GM21390 (cell line): ENCODE measurements around the gene KIF2A.

ENCODE experiments used
- ATAC-seq: cut with Tn5 transposase; IDR thresholded peaks from one replicate; pipeline ENCODE4 v1.9.1; 2021; ENCODE audit not compliant: unreplicated experiment

The KIF2A gene

GRCh38 chr5:62327138-62328053, 21.4 kb downstream of the KIF2A start:
- ATAC-seq, result no peak

- no peak for ATAC-seq
Observed at GRCh38 chr5:62328772-62329491, 22.9 kb downstream of the KIF2A start.

- ATAC-seq, result no peak
Observed at GRCh38 chr5:62330302-62330701, 24.3 kb downstream of the KIF2A start.

GRCh38 chr5:62331921-62332320, 25.9 kb downstream of the KIF2A start:
- no peak for ATAC-seq

GRCh38 chr5:62333250-62333794, 27.3 kb downstream of the KIF2A start:
- no peak for ATAC-seq

DNA sequence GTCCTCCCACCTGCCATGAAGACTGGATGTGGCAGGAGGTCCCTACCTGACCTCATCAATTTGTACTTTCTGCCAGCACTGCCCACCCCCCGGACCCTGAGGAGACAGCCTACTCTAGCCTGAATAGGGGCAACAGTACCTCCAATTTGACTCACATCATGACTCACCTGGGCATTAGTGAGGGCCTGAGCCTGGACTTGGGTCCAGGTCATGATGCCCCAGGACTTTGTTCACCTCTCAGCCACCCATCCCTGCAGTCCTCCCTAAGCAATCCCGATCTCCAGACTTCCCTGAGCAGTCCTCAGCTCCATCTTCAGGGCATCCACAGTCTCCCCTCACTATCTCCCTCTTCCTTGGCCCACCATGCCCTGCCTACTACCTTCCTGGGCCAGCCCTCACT, 28.1 kb downstream of the KIF2A start:
- no peak for ATAC-seq

GRCh38 chr5:62340392-62340791, 34.4 kb downstream of the KIF2A start:
- no peak for ATAC-seq

- ATAC-seq, result no peak
Observed at GRCh38 chr5:62340979-62341378, 35.0 kb downstream of the KIF2A start.

GRCh38 chr5:62341783-62342475, 35.9 kb downstream of the KIF2A start:
- peak; percentile 81 for ATAC-seq

DNA sequence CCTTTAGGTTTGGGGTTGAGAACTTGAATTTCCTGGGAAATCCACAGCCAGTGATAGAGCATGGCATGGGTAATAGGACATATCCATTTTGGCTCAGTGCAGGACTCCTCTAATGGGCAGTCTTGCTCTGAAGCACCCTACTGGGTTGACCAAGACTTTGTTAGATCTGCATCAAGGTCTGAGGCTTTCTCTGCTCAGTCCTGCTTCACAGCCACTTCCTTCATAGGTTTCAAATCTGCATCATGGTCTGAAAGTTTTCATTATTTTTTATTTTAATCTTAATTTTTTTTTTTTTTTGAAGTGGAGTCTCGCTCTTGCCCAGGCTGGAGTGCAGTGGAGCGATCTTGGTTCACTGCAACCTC, 36.5 kb downstream of the KIF2A start:
- ATAC-seq, result peak; percentile 61

DNA sequence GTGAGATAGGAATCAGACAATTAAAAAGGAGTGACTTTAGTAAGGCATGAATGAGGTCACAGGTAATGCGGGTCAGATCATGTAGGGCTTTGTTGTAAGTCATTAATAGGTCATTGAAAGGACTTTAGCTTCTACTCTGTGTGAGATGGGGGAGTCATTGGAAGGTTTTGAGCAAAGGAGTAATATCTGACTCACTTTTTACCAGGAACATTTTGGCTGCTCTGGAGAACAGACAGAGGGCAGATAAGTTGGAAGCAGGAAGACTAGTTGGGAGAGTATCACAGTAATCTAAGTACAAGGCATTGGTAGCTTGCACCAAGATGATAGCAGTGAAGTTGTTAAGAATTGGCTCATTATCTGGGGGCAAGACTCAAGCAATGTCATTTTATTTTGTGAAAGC, 37.4 kb downstream of the KIF2A start:
- no peak for ATAC-seq

GRCh38 chr5:62346748-62347147, 40.7 kb downstream of the KIF2A start:
- ATAC-seq, result no peak

DNA sequence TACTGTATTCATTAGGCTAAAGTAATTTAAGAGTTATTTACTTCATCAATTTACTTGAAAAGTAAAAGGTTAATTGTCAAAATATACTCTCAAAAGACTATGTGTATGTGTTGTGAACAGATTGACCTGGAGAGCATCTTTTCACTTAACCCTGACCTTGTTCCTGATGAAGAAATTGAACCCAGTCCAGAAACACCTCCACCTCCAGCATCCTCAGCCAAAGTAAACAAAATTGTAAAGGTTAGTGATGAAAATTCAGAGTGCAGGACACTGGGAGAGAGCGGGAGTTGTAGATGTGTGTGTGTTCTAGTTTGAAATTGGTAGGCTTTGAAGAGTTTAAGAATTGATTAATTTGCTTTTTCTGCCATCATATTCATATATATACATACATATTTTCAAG, 41.9 kb downstream of the KIF2A start:
- ATAC-seq, result no peak

- no peak for ATAC-seq
Observed at GRCh38 chr5:62348723-62349481, 42.9 kb downstream of the KIF2A start.

- peak; percentile 80 for ATAC-seq
Observed at GRCh38 chr5:62354028-62354874, 48.2 kb downstream of the KIF2A start.

DNA sequence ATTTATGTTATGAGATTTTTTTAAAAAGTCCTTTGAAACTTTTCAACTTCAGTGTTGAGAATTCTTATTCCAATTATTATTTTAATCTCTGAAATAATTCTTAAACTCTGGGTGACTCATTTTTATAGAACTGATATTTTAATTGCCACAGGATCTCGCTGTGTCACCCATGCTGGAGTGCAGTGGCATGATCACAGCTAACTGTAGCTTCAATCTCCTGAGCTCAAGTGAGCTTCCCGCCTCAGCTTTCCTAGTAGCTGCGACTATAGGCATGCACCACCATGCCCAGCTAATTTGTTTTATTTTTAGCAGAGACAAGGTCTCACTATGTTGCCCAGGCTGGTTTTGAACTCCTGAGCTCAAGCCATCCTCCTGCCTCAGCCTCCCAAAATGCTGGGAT, 56.7 kb downstream of the KIF2A start:
- ATAC-seq, result no peak

GRCh38 chr5:62369039-62369438, 63.0 kb downstream of the KIF2A start:
- ATAC-seq, result no peak

DNA sequence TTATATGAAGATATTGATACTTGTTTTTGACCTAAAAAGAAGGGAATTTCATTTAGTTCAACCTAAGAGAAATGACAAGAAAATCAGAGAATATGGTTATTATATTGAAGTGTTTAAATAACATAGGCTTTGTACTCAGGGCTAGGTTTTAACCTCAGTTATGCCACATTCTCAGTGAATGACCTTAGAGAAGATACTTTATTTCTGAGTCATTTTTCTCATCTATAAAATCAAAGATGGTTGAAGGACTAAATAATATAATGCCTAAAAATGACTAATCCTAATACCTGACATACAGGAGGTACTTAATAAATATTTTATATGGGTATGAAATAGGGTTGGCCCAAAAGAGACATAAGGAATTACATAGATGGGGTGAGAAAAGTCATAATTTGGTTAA, 65.4 kb downstream of the KIF2A start:
- no peak for ATAC-seq

DNA sequence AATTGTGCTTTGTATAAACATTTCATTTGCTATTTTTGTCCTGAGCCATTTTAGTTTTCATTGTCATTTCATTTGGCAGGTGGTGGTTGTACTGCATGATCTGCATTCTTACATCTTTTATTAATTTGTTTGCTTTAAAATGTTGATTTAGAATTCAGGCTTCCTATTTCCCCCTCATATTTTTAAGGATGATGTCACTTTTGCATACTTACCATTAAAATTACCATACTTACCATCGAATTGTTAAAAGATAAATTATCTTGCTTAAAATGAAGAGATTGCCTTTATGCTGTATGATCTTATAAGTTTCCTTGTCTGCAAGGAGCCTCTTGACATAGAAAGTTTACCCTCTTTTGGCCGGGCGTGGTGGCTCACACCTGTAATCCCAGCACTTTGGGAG, 66.6 kb downstream of the KIF2A start:
- ATAC-seq, result no peak

DNA sequence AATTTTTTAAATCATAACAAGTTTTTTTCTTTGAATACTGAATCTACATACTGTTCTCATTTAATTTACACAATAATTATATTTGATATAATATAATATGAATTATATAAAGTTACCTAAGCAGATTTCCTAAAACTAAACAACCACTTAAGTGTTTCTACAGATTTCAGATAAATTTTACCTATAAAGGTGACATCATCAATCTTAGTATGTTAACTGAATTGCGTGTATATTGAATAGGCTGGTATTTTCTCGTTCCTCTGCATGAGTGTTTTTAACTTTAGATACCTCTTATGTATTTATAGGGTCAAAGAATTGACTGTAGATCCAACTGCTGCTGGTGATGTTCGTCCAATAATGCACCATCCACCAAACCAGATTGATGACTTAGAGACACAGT, 67.4 kb downstream of the KIF2A start:
- no peak for ATAC-seq
